PFSK-1 (cell line): ENCODE results near the gene OR7D2.

Experiments used
- FOXP2 ChIP-seq: optimal IDR thresholded peaks from 2 replicates; pipeline ENCODE3; 2011; ENCODE audit warnings: borderline replicate concordance, control low read depth, inconsistent platforms; ENCODE audit not compliant: insufficient read depth; ENCODE audit errors: extremely low read length, extremely low read depth
- POLR2AphosphoS5 ChIP-seq: IDR thresholded peaks from 2 replicates; pipeline ENCODE4 v1.6.1; 2012; ENCODE audit warnings: low read depth, mild to moderate bottlenecking, control low read depth, low read length, moderate library complexity
- SIN3A ChIP-seq: IDR thresholded peaks from 2 replicates; pipeline ENCODE4 v1.6.1; 2012; ENCODE audit warnings: mild to moderate bottlenecking, low read length, moderate library complexity, borderline replicate concordance; ENCODE audit not compliant: insufficient read depth
- TAF1 ChIP-seq: IDR thresholded peaks from 2 replicates; pipeline ENCODE4 v1.6.1; 2012; ENCODE audit warnings: low read length, control low read depth, borderline replicate concordance; ENCODE audit not compliant: insufficient read depth
- TF ChIP-seq, protein P1 (sequence below), 2 experiments: IDR thresholded peaks; 2 replicates each; pipeline versions ENCODE4 v1.6.1 to v1.8.0; 2011 to 2012; ENCODE audit warnings: low read depth in 2 of 2, low read length in 2 of 2, control low read depth in 1 of 2, inconsistent platforms in 1 of 2, mild to moderate bottlenecking in 1 of 2, moderate library complexity in 1 of 2; ENCODE audit not compliant: insufficient read depth in 1 of 2

The OR7D2 gene

GRCh38 chr19:9166846-9167245 is 11.9 kb upstream of the OR7D2 start:
- no peak for TF ChIP-seq SIN3A
- no peak for TF ChIP-seq FOXP2
- TF ChIP-seq TAF1, result no peak
- TF ChIP-seq, protein P1, sequence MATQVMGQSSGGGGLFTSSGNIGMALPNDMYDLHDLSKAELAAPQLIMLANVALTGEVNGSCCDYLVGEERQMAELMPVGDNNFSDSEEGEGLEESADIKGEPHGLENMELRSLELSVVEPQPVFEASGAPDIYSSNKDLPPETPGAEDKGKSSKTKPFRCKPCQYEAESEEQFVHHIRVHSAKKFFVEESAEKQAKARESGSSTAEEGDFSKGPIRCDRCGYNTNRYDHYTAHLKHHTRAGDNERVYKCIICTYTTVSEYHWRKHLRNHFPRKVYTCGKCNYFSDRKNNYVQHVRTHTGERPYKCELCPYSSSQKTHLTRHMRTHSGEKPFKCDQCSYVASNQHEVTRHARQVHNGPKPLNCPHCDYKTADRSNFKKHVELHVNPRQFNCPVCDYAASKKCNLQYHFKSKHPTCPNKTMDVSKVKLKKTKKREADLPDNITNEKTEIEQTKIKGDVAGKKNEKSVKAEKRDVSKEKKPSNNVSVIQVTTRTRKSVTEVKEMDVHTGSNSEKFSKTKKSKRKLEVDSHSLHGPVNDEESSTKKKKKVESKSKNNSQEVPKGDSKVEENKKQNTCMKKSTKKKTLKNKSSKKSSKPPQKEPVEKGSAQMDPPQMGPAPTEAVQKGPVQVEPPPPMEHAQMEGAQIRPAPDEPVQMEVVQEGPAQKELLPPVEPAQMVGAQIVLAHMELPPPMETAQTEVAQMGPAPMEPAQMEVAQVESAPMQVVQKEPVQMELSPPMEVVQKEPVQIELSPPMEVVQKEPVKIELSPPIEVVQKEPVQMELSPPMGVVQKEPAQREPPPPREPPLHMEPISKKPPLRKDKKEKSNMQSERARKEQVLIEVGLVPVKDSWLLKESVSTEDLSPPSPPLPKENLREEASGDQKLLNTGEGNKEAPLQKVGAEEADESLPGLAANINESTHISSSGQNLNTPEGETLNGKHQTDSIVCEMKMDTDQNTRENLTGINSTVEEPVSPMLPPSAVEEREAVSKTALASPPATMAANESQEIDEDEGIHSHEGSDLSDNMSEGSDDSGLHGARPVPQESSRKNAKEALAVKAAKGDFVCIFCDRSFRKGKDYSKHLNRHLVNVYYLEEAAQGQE (IDR thresholded peaks at IDR 0.05; ENCODE audit: insufficient read depth in 1 of 2, low read depth in 2 of 2, low read length in 2 of 2), result no peak
- no peak for TF ChIP-seq POLR2AphosphoS5

DNA sequence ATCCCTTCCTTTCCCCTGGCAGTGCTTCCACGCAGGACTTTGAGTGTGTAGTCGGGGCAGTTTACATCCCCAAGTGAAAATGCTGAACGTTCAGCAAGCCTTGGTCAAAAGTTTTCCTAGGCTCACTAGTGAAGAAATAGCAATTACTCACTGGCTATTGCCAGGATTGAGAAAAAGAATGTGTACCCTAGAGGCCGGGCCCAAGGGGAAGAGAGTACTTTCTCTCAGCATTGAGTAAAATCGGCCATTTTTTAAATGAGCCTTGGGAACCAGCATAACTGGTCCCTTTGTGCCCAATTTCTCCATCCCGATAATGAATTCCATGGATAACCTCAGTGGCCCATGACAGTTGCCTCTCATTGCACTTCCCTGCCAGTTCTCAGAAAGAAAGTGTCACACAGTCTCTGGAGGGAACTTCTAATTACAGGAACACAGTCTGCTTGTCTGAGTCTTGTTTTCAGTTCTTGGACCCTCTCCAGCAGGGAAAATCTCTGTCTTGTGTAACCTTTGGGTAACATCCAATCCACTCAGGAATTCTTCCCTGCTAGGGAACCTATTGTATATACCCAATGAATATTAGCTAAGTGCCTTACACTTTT is 7.3 kb upstream of the OR7D2 start:
- TF ChIP-seq SIN3A, result no peak
- TF ChIP-seq TAF1, result no peak
- no peak for TF ChIP-seq FOXP2
- TF ChIP-seq, protein P1 (IDR thresholded peaks at IDR 0.05; ENCODE audit: insufficient read depth in 1 of 2, low read depth in 2 of 2, low read length in 2 of 2), result no peak
- TF ChIP-seq POLR2AphosphoS5, result no peak

DNA sequence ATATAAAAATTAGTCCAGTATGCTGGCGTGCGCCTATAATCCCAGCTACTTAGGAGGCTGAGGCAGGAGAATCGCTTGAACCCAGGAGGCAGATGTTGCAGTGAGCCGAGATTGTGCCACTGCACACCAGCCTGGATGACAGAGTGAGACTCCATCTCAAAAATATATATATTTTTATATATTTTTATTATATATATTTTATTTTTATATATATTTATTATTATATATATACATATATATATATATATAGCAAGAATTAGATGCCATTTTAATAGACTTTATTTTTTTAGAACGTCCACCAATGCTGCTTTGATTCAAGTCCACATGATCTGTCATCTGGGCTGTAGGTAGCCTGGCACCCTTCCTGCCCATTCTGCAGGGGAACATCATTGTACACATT is 3.5 kb upstream of the OR7D2 start:
- TF ChIP-seq FOXP2 (no peak), TAF1 (no peak)
- TF ChIP-seq, protein P1 (IDR thresholded peaks at IDR 0.05; ENCODE audit: insufficient read depth in 1 of 2, low read depth in 2 of 2, low read length in 2 of 2), result no peak

DNA sequence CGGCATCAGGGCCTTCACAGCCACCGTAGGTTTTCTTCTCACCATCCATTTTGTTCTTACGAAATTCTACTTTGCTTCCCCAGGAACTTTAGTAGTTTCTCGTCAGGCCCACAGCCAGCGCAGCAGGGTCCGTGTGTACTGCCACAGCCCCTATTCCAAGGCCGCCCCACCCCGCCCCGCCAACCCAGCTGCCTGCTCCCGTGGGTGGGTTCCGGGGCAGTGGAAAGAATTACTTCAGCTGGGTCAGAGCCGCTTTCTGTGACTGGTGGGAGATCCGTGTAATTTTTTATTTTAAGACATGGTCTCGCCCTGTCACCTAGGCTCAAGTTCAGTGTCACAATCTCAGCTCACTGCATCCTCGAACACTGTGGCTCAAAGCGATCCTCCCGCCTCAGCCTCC is 4.2 kb downstream of the OR7D2 start:
- TF ChIP-seq SIN3A (no peak), TAF1 (no peak), POLR2AphosphoS5 (no peak), FOXP2 (no peak)
- TF ChIP-seq, protein P1 (IDR thresholded peaks at IDR 0.05; ENCODE audit: insufficient read depth in 1 of 2, low read depth in 2 of 2, low read length in 2 of 2), result no peak

- TF ChIP-seq FOXP2, result no peak
- TF ChIP-seq SIN3A, result no peak
- TF ChIP-seq POLR2AphosphoS5, result no peak
- no peak for TF ChIP-seq TAF1
- TF ChIP-seq, protein P1 (IDR thresholded peaks at IDR 0.05; ENCODE audit: insufficient read depth in 1 of 2, low read depth in 2 of 2, low read length in 2 of 2), result no peak
These were observed 8.4 kb downstream of the OR7D2 start for GRCh38 chr19:9187191-9187590.
